LHCN-M2 (cell line): ENCODE data around the gene NRP2. TPM values are rescaled to one million over a fixed set of nuclear protein-coding genes. Genes with fewer than 3 reads are reported as not detected.

Experiments used
- DNase-seq: peaks from one replicate; pipeline ENCODE4 v3.0.0-alpha.2; 2012; ENCODE audit warnings: low read depth
- total RNA-seq: library from RNA; depleted of rRNA; stranded (reverse); fragments of >200 nt; gene quantifications from 2 replicates; pipeline ENCODE4 v1.2.3, GENCODE V29; 2014

NRP2 gene
- total RNA-seq, 1 experiment from 2014 or later, result 14.9 TPM

DNA sequence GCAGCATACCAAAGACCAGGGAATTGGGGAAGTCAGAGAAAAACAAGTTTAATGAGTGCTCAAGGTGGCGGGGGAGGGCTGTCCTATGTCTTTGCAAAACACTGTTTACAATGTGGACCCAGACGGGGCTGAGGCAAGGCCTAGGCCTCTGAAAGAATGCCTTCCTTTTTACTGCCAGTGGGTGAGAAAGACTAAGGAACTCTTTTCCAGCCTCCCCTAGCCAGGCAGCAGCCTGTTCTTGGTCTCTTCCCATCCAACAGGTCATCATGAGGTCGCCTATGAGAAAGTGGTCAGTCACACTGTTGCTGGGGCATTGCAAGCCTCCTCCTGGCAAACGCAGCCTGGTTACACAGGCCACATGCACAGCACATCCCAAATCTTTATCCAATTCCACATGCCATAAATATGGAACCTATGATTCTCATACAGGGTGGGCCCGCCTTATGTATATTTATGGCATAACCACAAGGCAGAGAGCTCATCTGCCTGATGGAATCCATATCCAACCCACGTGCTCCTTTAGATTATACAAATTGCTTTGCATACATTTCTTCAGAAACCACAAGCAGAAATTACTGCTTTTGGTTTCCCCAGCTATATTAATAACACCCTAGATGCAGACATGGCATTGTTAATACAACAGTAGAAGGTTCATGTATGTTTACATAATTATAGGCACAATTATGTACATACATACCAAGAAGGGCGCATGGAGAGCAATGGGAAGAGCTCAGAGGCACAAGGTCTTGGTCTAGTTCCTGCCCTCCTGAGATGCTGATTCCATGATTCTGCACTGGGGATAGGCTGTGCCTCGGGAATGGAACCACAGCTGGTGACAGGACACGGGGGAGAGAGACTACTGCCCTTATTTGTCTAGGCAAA is 48.6 kb downstream of the NRP2 start:
- no peak for DNase-seq

- no peak for DNase-seq
Observed at GRCh38 chr2:205731583-205731981, 49.3 kb downstream of the NRP2 start.

- no peak for DNase-seq
Observed at GRCh38 chr2:205732314-205732713, 50.0 kb downstream of the NRP2 start.

- DNase-seq, result no peak
Observed at GRCh38 chr2:205733082-205733481, 50.8 kb downstream of the NRP2 start.

DNA sequence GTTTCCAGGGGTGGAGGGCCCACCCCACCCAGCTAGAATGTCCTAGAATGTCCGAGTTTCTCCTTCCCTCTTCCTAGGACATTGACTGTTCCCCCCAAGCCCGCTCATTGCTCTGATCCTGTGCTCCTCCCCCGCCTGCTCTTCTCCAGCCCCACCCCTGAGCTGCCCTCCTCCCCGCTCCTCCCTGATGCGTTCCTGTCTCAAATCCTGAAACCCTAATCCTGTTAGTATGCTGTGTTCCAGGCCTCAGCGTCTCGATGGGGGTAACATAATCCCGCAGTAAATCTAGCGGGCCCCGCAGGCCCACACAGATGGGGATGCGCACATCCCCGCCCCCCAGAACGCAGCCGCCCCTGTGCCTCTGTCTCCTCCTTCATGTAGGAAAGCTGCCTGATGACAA is 51.3 kb downstream of the NRP2 start:
- no peak for DNase-seq

DNA sequence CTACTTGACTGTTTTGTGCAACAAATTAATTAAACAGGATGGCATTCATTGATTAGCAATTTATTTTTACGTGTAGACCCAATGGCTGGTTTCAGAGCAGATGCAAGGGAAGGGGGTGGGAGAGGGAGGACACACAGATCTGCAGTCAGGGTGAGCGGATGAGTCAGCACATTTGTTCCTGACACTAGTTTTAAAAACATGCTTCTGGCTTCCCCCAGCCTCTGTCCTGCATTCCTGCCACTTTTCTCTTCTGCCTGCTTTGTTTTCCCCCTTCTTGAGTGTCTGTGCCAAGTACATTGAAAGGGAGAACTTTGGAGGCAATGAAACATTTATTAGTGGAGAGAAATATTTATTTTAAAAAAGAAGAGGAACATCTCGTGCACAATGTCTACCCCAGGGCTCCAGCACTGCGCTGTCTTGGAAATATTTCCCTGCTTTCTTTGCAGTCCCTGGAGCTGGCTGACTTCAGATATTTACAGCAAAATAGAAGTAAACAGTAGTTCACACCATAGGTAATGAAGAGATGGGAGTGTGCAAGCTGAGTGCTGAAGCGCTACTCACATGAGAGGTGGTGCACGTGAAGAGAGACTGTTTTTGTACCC is 52.2 kb downstream of the NRP2 start:
- DNase-seq, result peak; percentile 85

GRCh38 chr2:205738117-205738968 is 56.0 kb downstream of the NRP2 start:
- no peak for DNase-seq

DNA sequence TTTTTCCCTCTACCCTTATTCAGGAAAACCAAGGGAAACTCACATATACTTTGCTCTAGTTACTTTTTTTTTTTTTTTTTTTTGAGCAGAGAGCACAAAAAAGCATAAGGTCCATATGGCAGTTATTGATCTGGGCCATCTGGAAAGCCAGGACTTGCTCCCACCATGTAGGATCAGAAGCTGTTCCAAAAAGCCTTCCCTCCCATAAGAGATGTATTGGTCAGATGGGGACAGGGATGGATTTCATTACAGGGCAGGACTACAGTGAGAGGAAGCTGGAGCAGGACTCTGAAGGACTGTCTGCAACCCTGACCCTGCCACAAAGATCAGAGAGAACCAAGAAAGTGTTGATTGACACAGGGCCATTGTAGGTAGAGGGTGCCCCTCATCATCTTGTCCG is 57.3 kb downstream of the NRP2 start:
- DNase-seq, result no peak

- DNase-seq, result no peak
Observed at GRCh38 chr2:205740381-205740780, 58.1 kb downstream of the NRP2 start.

DNA sequence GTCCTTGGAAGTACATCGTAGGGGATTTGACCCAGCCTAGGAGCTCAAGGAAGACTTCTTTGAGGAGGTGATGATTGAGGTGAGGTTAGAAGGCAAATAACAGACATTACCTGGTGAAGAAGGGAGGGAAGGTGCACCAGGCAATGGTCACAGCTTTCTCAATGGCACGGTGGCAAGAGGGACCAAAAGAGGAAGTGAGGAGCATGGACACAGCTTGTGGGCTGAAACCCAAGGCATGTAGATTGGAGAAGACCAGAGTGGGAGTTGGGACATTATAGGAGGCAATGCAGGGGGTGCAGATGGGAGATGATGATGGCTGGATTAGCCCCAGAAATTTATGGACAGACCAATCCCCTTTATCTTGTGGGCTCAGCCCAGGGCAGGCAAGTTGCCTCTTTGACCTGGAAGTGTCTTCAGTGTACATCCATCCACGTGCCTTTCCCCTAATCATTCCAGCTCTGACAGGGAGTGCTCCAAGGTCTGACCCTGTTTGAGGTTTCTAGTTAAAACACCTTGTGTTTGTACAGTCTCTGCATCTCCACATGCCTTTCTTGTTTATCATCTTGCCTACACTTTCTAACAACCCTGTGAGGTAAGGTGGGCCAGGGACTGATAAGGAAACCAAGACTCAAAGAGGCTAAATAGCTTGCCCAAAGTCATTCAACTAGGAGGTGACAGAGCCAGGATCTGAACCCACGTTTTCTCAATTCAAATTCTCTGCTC is 59.1 kb downstream of the NRP2 start:
- no peak for DNase-seq

DNA sequence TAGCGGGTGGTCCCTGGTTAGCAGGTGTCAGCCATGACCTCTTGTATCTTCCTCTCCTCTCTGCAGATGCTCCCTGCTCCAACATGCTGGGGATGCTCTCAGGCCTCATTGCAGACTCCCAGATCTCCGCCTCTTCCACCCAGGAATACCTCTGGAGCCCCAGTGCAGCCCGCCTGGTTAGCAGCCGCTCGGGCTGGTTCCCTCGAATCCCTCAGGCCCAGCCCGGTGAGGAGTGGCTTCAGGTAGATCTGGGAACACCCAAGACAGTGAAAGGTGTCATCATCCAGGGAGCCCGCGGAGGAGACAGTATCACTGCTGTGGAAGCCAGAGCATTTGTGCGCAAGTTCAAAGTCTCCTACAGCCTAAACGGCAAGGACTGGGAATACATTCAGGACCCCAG is 60.8 kb downstream of the NRP2 start:
- no peak for DNase-seq

- no peak for DNase-seq
Observed at GRCh38 chr2:205744074-205744591, 61.8 kb downstream of the NRP2 start.

DNA sequence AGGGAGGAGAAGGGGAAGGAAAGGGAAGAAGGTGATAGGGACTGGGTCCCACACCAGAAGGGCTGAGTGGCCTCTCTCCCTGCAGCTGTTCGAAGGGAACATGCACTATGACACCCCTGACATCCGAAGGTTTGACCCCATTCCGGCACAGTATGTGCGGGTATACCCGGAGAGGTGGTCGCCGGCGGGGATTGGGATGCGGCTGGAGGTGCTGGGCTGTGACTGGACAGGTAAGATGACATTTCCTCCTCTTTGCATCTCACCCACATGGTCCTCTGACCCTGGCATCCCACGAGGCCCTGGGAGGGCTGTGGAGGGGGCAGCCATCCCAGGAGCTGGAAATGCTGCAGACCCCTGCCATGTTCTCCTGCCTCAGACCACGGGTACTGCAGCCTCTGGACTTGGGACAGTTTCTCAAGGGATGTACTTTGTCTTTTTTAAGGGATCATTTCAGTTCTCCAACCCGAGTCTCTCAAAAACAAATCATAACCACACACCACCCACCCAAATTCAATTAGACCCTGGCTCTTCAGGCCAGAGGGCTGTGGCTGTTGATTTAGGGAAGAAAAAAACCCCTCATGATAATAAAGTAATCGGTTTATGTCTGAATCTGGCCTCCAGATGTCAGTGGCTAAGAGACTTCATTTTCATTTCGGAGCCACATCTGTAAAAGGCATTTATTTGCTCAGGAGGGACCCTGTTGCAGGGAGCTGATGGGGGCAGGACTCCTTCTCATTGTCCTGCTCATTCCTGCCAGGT is 63.5 kb downstream of the NRP2 start:
- DNase-seq, result no peak

GRCh38 chr2:205746420-205746785 is 64.1 kb downstream of the NRP2 start:
- DNase-seq, result no peak

DNA sequence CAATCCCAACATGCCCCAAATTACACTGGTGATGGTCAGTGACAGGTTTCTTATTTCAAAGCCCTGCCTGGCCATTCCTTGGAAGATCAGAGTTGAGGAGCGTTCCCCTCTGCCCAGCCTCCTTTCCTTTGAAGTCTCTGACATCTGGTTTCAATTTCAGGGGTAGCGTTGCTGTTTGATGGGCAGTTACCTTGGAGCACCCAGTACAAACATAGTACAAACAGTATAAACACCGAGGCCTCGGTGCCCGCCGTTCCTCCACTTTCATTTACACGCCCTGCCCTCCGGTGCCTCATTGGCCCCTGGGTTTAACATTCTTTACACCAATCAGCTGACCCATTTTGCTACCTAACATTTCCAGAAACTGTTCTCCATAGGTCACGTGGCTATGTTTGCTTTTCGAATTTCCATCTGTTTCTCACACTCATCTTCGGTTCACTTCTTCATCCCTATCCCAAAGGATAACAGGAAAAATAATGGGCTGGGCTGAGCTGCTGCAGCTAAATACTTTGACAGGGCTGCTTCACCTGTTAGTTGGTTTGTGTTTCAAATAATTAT is 65.6 kb downstream of the NRP2 start:
- DNase-seq, result no peak

DNA sequence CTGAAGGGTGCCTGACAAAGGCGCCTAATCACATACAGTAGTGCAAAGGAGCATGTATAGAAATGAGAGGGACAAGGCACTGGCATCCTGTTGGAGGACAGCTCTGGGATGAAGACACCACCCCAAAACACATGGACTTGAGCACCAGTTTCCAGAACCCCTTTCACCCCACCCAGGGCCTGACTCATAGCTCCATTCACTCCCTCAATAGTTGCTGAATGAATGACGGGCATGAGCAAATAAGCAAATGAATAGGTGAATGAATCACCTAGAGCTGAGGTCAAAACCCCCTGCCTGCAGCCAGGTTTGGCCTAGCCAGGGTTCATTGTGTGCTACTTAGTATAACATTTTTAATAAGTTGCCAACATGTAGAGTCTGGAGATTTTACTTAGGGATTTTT is 66.3 kb downstream of the NRP2 start:
- no peak for DNase-seq

DNA sequence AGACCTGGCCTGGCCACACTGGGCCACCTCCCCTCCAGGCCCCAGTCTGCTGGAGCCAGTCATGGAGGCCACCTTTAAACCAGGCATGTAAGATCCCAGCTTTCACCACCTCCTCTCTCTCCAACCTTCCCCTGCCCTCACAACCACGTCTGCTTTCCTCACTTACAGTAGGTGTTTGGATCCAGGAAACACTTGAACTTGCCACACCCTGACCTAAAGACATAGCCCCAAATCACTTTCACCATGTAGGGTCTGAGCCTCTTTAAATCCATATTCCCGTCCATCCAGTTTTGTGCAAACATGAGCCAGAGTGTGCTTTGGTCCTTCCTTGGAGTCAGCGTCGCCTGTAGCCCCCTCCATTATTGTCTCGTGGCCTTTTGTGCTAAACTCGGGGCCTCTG is 66.8 kb downstream of the NRP2 start:
- no peak for DNase-seq

GRCh38 chr2:205750797-205751196 is 68.5 kb downstream of the NRP2 start:
- DNase-seq, result no peak

- DNase-seq, result no peak
Observed at GRCh38 chr2:205751569-205752031, 69.3 kb downstream of the NRP2 start.

- no peak for DNase-seq
Observed at GRCh38 chr2:205752296-205752820, 70.1 kb downstream of the NRP2 start.
